Activated T-cell treated with anti-CD3 and anti-CD28 coated beads for 4 hours (primary cell): ENCODE results near the gene PALM.
"Not testable (repeated sequence)": the region's sequence is repeated elsewhere in the genome, so short reads cannot be mapped to it uniquely, and the experiment has no call there.

Experiments
- DNase-seq: peaks from one replicate; pipeline ENCODE4 v3.0.0-alpha.2; 2020

PALM gene

GRCh38 chr19:709196-709964 is 645 bp downstream of the PALM start:
- DNase-seq = no peak

DNA sequence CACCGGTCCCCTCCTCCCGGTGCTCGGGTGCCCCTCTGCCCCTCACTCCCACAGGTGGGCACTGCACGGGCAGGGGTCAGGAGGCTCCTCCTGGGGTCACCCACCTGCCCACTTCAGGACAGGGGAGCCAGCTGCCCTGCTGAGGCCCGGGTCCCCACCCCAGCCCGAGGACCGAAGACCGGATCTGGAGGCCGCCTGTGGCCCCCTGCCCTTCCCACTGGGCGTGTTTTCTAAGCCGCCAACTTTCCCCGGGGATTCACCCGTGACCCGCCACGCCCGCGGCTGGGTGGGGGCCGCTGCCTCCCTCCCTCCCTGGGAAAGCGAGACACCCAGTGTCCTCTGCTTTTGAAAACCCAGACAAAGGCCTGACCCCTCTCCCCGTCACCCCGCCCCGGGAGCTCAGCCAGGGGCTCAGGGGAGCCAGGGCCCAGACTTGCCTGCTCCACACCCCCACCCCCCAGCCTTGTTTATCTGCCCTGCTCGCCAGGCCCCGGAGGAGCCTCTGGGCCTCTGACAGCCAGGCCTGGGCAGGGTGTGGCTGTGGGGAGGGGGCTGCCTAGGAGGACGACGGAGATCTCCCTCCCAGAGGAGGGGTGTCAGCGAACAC is 1.3 kb downstream of the PALM start:
- no peak for DNase-seq

DNA sequence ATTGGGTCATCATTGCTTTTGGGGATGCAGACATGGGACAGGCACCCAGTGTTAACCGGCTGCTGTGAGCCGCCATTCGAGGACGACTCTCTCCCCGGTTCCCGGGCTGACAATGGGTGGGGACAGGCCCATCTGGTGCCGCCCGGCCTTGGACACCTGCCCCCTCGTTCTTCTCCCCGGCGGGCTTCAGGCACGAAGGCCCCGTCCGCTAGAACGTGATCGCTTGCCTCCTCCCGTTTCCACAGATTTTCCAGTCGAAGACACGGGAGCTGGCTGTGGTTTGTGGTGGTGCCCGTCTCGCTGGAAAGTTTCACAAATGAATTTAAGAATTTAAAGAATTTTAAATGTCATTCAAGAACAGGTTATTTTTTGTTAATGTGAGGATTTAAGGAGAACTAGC is 2.0 kb downstream of the PALM start:
- no peak for DNase-seq

DNA sequence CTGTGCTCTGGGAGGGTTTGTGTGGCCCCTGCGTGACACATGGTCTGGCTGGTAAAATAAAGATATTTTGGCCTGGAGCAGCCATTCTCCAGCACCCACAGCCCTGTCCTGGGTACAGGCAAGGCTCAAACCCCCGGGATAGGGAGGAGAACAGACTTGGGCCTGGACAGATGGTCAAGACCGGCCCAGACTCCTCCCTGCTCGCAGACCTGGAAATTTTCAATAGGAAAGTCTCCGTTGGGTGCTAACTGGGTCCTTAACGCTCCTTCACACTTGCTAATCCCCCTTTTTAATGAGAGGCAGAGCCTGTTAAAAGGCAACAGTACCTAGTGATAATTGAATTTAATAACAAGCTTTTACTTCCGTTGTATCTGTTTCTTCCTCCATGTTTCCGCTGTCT is 2.5 kb downstream of the PALM start:
- no peak for DNase-seq

DNA sequence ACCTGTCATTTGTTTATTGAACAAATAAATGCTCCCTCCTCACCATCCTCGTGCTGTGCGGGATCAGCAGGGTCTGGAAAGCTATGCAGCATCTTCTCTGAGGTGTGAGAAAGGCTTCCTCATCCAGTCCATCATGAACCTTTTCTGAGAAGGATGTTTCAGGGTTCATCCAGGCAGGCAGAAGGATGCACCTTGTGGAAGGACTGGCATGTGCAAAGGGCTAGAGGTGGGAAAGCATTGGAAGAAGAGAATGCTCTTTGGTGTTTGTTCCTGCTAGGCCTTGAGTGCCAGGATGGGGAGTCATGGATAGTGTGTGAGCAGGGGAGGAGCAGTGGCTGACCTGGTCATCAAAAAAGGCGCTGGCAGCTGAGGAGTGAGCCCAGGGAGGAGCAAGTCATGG is 6.6 kb downstream of the PALM start:
- no peak for DNase-seq

DNA sequence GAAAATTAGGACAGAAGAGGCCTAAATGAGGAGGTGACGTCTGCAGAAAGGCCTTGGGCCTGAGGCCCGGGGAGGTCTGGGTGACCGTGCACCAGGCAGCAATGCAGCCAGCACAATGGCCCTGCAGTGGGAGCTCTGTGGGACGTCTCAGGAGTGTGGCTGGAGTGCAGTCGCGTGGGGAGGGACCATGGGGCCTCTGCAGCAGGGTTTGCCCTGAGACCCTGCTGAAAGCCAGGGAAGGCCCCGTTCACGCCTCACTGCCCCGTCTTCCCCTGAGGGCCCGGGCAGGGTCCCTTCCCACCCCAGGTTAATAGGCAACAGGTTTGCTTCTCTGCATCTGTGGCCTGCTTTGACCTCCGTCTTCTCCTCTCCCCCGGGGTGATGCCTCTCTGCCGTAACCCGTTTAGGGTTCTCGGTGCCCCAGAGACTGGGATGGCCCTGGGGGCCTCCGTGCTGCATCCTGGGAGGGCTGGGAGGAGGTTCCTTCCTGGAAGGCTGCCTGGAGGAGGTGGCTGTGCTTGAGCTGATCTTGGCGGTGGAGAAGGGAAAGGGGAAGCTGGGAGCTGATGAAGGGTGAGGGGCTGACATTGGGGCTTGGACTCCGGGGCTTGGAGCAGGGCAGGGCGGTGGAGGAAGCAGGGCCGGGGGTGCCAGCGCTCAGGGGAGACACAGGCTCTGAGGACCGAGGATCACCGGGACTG is 9.7 kb downstream of the PALM start:
- DNase-seq = no peak

- DNase-seq = no peak
These were observed 10.3 kb downstream of the PALM start for GRCh38 chr19:718991-719512.

DNA sequence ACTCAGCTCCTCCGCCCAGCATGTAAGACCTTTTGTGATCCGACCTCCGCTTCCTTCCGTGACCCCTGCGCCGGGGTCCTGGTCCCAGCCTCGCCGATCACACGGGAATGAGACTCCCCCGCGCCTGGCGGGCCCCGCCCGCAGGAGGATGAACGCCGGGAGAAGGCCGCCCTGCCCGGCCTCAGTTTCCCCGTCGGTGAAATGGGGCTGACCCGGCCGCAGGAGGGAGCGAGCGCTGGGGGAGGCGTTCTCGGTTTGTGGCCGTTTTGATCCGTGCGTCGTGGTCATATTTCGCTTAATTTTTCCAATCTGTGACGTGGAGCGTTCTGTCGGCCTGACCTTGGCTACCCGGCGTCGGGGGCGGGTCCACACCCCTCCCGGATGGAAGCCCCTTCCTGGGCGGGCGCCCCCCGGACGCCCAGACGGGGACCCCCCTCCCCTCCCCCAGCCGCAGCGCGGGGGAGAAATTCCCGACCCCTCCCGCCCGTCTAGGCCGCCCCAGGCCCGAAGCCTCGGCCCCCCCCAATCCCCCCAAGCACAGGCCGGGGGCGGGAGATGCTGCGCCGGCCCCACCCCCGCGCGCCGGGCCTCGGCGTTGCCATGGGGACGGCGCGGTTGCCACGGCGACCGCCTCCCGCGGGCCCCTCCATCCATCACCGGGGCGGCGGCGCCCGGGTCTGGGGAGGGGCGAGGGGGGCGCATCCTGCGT is 11.1 kb downstream of the PALM start:
- DNase-seq = no peak

DNA sequence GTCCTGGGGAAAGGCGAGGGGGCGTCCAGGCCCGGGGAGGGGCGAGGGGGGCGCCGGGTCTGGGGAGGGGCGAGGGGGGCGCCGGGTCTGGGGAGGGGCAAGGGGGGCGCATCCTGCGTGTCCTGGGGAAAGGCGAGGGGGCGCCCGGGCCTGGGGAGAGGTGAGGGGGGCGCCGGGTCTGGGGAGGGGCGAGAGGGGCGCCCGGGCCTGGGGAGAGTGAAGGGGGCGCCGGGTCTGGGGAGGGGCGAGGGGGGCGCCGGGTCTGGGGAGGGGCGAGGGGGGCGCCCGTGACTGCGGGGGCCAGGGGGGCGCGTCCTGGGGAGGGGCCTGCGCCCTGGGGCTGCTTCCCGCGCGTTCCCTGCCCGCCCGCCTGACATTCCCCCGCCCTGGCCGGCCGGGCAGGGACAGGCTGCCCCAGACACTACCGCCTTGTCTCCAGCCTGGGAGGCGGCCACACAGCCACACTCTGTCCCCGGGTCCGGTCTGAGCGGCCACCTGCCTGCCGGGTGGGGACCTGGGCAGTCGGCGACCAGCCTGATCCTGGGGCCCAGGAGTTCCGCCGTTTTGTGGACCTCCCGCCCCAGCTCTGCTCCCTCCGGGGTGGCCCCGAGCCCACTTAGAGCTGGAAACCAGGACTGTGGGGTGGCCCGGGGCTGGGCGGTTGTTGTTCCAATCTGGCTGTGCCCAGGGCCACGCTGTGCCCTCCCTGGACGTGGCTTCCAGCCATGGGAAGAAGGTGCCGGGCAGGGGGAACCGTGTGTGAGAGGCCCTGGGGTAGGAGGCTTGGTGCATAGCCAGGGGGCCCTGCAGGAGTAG is 11.8 kb downstream of the PALM start:
- no peak for DNase-seq

GRCh38 chr19:722553-723101 is 13.9 kb downstream of the PALM start:
- no peak for DNase-seq

DNA sequence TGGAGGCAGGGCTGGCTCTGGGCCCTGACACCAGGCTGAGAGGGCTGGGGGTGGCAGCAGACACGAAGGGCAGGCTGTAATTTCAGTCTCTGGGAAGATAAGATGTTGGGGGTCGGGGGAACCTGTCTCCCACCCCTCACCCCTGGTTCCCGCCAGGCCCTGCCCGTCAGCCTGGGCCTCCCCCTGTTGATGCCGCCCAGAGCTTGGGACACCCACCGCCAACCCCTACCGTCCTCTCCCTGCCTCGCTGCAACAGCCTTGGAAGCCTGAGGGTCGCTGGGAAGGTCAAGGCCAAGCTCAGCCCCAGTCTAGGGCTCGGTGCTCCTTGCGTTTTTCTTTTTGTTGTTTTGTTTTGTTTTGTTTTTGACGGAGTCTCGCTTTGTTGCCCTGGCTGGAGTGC is 14.5 kb downstream of the PALM start:
- DNase-seq = no peak

DNA sequence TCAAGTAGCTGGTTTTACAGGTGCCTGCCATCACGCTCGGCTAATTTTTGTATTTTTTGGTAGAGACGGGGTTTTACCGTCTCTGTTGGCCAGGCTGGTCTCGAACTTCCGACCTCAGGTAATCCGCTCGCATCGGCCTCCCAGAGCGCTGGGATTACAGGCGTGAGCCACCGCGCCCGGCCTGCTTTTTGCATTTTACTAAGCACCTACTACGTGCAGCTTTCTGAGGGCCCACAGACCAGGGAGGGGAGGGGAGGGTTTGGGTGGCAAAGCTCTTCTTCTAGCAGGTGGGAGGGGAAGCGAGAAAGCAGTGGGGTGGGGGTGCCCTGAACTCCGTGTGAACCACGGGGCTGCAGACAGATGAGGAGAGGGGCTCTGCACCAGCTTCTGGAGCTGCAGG is 15.0 kb downstream of the PALM start:
- no peak for DNase-seq

GRCh38 chr19:725461-726089 is 16.8 kb downstream of the PALM start:
- DNase-seq = no peak

GRCh38 chr19:726993-727956 is 18.5 kb downstream of the PALM start:
- no peak for DNase-seq

DNA sequence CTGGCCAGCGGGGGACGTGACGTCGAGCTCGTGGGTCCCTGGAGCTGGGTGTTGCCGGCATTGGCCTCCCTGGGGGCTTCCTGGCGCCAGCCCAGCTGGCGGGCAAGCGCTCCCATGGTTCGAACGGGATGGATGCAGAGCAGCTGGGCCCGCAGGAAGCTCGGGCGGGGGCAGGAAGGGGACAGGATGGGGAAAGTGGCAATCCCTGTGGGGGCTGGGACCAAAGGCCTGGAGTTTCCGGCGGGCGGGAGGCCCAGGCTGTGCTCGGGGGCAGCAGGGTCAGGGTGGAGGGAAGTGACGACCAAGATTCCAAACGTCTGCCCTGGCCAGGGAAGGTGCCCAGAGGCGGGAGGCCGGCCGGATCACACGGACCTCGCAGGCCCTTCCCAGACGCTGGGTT is 19.3 kb downstream of the PALM start:
- DNase-seq = no peak

GRCh38 chr19:729564-729963 is 20.8 kb downstream of the PALM start:
- DNase-seq = not testable (repeated sequence)

DNA sequence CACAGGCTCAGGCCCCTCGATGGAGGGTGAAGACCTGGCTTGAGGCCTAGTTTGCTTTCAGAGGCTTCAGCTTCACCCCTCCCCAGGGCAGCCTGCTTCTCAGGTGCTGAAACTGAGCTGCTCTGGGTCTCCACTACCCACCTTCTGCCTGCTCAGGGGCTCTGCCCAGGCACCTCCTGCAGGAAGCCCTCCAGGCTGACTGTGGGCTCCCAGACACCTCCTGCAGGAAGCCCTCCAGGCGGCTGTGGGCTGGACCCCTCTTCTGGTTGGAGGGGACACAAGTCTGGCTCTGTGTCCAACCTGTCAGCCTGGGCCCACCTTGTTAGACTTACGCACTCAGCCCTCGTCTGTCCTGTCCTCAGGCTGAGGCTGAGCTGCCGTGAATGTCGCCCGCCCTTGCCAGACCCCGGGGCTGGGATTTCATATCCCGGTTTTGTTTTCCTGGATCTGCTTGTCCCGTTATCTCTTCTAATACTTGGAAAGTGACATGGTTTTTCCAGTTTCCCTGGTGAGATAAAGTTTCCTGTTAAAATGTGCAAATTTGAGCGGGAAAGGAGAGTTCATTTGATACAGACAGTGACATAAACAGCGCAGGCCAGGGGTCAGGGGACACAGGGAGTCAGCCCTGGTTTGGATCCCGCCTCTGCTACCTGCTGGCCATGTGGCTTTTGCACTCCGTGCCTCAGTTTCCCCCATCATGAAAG is 21.4 kb downstream of the PALM start:
- no peak for DNase-seq

DNA sequence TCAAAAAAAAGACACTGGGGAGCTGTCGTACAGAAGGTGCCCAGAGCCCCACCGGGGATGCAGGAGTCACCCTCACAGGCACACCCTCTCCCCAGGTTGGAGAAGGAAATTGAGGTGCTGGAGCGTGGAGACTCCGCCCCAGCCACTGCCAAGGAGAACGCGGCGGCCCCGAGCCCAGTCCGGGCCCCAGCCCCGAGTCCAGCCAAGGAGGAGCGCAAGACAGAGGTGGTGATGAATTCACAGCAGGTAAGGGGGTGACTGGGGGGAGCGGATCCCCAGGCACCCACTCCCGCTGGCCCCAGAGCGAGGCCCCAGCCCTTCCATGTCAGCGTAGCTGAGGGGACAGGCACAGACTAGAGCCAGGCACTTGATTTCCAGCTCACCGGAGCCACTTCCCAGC is 22.3 kb downstream of the PALM start:
- DNase-seq = no peak

DNA sequence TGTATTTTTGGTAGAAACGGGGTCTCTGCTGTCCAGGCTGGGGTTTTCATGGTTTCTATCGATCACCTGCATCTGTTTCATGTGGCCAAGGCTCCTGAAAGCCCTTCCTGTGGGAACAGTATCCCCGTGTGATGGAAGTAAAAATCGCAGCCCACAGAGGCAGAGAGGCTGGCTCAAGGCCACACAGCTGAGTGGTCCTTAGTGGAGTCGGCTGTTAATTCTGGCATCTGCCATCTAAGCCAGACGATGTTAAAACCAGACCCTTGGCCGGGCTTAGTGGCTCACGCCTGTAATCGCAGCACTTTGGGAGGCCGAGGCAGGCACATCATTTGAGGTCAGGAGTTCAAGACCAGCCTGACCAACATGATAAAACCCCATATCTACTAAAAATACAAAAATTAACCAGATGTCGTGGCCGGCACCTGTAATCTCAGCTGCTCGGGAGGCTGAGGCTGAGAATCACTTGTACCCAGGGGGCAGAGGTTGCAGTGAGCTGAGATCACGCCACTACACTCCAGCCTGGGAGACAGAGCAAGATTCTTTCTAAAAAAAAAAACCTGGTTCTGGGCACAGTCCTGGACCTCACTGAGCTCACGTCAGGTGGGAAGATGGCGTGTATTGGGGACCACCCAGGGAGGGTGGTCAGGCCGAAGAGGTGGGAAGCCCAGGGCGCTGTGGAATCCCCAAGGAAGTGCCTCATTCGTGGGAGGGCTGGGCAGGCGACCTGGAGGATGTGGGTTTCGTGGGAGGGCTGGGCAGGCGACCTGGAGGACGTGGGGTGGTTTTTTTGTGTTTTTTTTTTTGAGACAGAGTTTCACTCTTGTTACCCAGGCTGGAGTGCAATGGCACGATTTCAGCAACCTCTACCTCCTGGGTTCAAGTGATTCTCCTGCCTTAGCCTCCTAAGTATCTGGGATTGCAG is 23.7 kb downstream of the PALM start:
- no peak for DNase-seq
